Measurements from ENCODE around the gene ACTRT2.

The ACTRT2 gene

GRCh38 chr1:3017440-3018050 is 3.7 kb upstream of the ACTRT2 start:
- DNase-seq = no peak

DNA sequence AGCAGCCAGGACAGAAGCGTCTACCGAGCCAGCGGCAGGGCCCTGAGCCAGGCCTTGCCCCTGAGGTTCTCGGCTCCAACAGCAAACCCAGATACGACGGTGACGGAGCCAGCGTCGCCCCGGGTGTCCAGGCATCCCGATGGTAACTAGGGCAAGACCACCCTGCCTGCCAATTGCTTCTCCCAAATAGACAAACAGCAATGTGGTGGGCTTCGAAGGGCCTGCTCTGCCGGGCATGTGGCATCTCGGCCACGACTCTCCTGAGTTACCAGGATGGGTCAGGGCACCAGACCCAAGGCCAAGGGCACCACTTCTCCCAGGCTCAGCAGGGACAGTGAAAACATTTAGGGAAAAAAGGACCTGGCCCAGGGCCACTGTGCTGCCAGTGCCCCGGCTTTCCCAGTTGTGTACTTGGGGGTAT is 3.2 kb upstream of the ACTRT2 start:
- no peak for DNase-seq

DNA sequence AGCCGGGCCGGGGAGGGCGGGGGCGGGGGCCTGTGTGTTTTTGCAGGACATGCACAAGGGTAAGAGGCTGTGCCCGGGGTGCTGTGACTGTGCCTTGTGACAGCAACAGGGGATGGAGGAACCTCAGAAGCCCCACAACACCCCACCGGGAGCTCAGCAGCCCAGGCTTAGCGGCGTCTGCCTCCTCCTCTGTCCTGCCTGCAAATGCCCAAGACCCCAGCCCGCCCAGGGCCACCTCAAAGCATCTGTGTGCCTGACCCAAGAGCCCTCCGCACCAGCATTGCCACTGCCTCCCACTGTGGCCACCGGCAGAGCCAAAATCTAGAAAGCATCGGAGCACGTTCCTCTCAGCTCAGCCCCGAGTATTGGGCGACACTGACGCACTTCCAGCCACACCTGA is 2.7 kb upstream of the ACTRT2 start:
- DNase-seq = no peak

DNA sequence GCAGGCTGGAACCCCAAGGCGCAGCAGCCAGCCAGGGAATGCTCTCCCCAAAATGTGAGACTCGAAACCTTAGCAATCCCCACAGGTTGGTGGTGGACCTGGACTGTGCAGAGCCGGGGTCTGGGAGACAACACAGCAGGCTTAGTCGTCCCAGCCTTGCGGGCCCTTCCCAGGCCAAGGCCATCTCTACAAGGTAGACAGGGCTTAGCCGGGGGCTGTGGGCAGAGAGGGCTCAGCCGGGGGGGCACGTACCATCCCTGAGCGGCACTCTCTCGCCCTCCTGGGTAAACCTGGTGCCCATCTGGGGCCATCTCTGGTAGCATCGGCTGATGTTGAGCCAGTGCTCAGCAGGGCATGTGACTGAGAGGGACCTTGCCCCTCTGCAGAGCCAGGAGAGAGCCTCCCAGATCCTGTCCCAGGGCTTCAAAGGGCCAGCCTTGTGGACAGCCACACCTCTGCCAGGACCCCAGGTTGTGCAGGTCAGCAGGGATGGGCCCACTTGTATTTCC is 2.2 kb upstream of the ACTRT2 start:
- no peak for DNase-seq

- no peak for DNase-seq
Observed at GRCh38 chr1:3019516-3020051, 1.7 kb upstream of the ACTRT2 start.

DNA sequence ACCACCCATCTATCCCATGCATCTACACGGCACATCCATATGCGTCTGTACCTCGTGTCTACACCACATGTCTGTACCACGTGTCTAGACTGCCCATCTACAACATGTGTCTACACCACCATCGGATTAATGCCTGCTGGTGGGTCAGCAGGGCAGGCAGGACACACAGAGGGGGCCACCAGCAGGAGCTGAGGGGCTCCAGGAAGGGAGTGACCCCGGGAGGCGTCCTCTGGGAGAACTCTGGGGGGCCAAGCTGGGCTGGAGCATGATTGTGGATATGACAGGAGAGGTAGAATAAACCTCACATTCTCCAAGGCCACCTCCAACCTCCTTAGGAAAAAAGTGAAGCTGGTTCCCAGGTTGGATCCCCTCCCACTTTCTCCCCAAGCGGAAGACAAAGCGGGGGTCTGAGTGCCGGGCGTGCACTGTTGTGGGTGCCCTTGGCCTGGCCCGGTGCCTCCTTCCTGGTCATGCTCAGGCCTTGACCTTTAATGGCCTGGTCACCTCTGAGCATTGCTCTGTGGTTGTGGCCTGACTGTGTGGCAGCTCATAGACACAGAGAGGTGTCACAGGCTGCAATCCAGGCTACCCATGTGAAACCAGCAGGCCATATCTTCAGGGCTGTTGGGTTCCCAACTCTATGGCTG is 881 bp upstream of the ACTRT2 start:
- DNase-seq = no peak

DNA sequence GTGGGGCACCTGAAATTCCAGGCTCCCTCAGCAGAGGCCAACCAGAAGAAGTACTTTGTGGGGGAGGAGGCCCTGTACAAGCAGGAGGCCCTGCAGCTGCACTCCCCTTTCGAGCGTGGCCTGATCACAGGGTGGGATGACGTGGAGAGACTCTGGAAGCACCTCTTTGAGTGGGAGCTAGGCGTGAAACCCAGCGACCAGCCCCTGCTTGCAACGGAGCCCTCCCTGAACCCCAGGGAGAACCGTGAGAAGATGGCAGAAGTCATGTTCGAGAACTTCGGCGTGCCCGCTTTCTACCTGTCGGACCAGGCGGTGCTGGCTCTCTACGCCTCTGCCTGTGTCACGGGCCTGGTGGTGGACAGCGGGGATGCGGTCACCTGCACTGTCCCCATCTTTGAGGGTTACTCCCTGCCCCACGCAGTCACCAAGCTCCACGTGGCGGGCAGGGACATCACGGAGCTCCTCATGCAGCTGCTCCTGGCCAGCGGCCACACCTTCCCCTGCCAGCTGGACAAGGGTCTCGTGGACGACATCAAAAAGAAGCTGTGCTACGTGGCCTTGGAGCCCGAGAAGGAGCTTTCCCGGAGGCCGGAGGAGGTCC is 634 bp downstream of the ACTRT2 start:
- DNase-seq = no peak

DNA sequence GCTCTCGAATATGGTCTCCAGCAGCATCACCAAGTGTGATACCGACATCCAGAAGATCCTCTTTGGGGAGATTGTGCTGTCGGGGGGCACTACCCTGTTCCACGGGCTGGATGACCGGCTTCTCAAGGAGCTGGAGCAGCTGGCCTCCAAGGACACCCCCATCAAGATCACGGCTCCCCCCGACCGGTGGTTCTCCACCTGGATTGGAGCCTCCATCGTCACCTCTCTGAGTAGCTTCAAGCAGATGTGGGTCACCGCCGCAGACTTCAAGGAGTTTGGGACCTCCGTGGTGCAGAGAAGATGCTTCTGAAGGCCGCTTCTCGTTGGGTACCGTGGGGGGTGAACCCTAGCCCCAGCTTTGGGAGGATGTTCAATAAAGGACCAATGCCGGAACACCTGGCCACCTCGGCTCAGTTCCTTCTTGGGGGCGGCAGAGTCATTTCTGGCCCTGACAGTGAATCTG is 1.3 kb downstream of the ACTRT2 start:
- DNase-seq = no peak

- DNase-seq = no peak
Observed at GRCh38 chr1:3022976-3023375, 1.7 kb downstream of the ACTRT2 start.

- no peak for DNase-seq
Observed at GRCh38 chr1:3024019-3024418, 2.8 kb downstream of the ACTRT2 start.

GRCh38 chr1:3024588-3024987 is 3.3 kb downstream of the ACTRT2 start:
- DNase-seq = no peak

DNA sequence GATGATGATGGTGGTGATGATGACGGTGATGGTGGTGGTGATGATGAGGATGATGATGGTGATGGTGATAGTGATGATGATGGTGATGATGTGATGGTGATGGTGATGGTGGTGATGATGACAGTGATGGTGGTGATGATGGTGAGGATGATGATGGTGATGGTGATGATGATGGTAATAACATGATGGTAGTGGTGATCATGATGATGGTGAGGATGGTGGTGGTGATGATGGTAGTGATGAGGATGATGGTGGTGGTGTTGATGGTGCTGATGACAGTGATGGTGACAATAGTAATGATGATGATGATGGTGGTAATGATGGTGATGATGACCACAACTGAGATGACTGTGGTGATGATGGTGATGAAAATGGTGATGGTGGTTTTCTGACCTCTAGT is 4.9 kb downstream of the ACTRT2 start:
- no peak for DNase-seq

DNA sequence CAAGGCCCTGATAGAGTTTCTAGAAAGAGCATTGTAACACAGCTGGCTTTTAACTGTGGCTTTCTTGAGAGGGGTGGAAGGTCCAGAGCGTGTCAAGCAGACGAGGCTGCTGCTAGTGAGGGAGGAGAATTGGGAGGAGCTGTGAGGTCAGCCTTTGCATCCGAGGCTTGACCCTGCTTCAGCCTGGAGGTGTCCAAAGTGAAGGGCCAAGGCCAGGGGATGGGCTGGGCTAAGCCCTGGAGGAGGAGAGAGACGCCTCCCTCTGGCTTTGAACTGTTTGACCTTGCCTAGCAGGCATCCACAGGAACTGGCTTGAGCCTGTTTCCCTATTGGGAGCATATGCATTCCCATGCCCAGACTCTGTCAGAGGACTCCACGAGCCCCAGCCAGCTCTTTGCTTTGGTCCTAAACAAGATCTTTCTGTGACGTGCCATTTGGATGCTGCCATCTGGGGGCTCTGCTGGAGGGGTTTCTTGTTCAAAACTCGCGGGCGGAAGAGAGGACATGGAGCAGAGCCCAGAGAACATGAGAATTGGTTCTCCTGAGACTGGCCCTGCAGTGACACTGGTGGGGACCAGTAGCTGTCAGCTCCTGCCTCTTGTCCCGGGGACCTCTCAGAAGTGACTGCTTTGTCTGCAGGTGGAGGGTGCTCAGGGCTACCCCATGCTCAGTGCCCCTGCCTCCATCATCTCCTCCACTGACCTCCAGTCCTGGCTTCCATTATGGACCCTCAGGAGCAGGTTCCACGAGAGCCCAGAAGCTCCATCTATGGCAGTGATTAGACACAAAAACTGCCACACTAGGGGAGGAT is 5.5 kb downstream of the ACTRT2 start:
- DNase-seq = no peak

GRCh38 chr1:3027611-3028371 is 6.5 kb downstream of the ACTRT2 start:
- no peak for DNase-seq

GRCh38 chr1:3028531-3029282 is 7.4 kb downstream of the ACTRT2 start:
- DNase-seq = no peak

DNA sequence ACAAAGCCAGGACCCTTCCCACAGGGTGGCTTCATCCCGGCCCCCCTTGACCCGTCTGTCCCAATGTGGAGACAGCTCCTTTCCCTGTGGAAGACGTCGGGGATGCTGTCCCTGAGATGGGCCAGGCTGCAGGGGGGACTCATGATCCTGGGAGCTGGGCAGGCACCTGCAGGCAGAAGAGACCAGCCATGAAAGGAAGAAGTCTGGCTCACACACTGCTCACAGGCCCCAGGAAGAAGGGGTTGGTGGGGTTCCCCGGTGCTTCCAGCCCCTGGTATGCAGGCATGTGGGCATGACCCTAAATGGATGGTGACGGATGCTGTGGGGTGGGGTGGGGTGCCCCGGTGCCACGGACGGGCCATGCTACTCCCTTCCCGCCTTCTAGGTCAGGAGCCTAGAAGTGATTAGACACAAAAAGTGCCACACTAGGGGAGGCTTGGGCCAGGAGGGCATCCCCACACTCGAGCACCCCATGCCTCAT is 8.3 kb downstream of the ACTRT2 start:
- DNase-seq = no peak

GRCh38 chr1:3029991-3030662 is 8.9 kb downstream of the ACTRT2 start:
- no peak for DNase-seq

GRCh38 chr1:3030663-3031381 is 9.6 kb downstream of the ACTRT2 start:
- DNase-seq = peak in 38 of 51 donors; percentile 8 to 82 (median 50)
